NCI-H460 (cell line): Measurements from ENCODE around the gene GPS2. TPM values are rescaled to one million over a fixed set of nuclear protein-coding genes. Genes with fewer than 3 reads are reported as not detected.

Source experiments
- DNase-seq: peaks from one replicate; pipeline ENCODE4 v3.0.0-alpha.2; 2016; ENCODE audit warnings: low read depth; ENCODE audit errors: extremely low read depth
- total RNA-seq: library from RNA; depleted of rRNA; stranded (reverse); fragments of >200 nt; shearing (Covaris generic); gene quantifications from 2 replicates; pipeline ENCODE4 v1.2.3, GENCODE V29; 2014

The GPS2 gene
- total RNA-seq, 1 experiment from 2014 or later: 64.2 TPM

DNA sequence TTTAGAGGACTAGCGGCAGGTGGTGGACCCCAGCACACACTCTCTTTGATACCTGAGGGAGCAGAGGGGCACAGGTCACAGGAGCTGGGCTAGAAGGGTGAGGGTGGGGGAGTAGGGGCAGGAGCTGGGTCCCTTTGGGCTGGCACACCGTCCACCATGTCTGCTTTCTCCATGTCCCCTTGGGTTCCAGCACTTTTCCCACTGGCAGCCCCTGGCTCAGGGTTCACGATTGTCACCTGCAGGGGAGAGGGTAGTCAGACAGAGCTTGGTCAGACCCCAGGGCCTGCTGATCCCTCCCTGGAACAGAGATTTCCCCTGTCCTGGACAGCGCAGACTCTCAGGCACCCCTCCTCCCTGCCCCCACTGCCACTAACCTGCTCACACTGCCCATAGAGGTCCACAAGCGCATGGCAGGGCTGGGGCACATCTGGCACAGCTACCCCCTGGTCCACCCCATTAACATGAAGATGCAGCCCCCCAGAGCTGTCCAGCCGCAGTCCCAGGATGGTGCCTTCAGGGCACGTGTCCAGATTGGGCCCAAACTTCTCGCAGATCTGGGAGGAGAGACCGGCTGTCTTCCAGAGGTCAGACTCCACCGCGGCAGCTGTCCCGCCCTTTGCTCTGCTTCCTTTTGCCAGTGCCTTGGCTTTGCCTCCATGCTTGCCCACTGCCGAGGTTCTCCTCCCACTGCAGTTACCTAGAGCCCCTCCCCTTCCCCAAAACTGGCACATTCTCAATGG lies 3.1 kb upstream of the GPS2 start:
- no peak for DNase-seq

DNA sequence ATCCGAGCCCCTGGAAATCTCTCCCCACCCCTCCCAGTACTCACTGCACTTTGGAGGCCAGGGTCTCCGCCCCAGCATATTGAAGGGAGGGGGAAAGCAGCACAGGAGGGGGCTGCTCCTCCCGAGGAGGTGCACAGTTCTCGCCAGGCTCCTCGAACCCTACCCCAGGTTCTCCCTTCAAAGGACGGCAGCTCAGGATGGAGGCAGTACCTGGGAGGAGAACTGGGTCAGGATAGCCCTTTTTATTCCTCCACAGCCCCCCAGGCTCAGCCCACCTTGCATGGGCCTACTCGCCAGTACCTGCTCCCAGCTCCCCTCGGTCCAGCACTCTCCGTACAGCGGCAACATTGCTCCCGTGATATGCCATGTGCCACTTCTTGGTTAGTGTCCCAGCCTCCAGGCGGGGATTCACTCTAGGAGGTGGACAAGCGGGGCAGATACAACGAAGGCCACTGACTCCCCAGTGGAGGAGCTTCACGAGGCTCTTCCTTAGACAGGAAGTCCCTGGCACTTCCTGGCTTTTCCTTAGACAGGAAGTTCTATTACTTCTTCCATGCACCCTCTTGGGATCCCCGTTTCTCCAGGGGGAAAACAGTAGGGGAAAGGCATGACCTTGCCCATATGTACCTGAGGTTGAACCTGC lies 2.1 kb upstream of the GPS2 start:
- no peak for DNase-seq

GRCh38 chr17:7315570-7316235 lies 543 bp upstream of the GPS2 start:
- DNase-seq: no peak

DNA sequence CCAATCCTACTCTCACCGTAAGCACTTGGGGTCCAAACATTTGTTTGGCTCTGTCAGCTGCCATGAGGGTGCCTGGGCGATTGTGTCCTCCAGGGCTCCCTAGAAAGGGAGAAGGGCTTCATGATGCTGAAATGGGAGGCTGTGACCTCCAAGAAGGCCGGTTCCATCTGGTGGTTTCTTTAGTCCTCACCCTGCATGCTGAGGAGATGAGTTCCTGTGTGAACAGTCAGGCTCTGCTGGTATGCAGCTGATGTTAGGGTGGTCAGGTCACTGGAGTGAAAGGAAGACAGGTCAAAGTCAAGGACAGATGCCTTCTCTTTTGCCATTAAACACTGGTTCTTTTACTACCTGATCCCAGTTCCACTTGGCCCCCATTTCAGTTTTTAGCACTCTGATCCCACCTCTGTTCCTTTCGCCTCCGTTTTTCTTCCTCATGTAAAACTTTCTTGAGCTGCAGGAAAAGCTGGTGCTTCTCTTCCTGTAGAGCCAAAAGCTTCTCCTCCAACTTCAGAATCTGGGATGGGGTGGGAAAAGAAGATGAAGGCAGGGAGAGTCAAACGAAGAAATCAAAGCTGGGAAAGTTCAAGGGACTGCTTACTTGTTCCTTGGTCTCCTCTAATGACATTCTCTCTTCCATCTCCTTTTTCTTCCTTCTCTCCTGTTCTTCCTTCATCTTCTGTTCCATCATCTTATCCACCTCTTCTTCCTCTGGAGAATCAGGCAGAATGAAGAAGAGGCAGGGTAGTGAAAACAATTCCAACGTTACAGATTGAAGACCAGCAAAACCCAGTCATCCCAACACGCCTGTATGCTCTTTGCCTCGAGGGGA lies 1.1 kb downstream of the GPS2 start:
- no peak for DNase-seq

DNA sequence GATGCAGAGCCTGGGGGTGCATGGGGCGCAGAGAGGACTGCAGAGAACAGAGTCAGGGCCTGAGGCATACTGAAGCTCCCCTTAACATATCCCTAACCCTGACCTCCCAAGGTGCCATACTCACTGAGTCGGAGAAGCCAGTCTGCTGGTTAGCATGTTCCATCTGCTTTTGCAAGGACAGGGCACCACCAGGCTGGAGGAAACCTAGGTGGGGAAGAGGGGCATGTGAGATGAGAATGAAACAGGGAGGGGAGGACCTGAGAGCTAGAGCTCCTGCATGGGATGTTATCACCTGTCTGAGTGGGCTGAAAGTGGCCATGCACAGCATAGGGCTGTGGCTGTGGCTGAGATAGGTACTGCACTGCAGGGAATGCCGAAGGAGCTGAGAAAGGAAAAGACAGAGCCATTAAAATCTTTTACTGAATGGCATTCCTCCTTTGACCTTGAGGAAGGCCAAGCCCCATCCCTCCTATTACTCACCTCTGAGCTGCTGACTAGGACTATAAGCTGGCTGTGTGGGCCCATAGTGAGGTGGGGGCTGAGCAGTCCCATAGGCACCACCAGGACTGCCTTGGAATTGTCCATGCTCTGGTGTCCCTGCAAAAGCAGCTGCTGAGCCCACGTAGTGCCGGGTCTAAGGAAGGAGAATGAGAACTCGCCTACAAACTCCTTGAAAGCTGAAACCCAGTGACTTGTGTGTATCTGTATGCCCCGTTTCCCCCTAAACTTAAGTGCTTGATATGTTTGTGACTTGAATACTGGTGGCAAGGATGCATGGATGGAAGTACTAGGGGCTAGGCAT lies 1.9 kb downstream of the GPS2 start:
- no peak for DNase-seq

- DNase-seq: no peak
Measured at GRCh38 chr17:7312432-7313087, 2.6 kb downstream of the GPS2 start.

- no peak for DNase-seq
Measured at GRCh38 chr17:7311110-7311705, 4.0 kb downstream of the GPS2 start.

- no peak for DNase-seq
Measured at GRCh38 chr17:7309628-7310027, 5.5 kb downstream of the GPS2 start.

- DNase-seq: peak; percentile 74
Measured at GRCh38 chr17:7308625-7309433, 6.3 kb downstream of the GPS2 start.

- no peak for DNase-seq
Measured at GRCh38 chr17:7307686-7308624, 7.2 kb downstream of the GPS2 start.

DNA sequence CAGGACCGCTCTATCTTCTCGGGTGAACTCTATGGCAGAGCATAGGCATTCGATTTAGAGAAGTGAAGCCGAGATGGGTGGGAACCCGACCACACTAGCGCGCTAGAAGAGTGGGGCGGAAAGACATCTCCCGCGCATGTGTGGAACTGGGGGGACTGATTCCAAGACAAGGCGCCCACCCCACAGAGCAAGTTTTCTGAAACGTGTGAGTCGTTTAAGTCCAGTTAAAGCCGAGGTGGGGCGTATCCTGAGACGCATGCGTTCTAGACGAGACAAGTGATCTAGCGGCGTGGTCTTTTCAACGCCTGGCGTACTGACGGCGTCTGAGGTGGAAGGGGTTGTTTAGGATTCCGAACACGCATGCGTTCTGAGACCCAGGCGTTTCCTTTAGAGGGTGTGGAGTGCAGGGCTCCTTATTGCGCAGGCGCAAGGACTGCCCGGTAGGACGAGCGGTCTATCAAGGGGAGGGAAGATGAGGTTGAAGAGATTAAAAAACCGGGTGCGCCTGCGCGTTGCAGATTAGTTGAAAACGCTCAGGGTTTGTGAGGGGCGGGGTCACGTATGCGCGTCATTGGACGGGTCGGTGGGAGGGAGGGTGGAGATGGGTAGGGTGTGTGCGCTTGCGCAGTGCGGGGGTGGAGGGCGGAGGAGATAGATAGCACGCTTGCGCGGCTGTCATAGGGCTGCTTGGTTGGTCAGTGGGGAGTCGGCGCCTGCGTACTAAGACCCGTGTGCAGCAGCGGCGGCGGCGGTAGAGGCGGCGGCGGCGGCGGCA lies 8.1 kb downstream of the GPS2 start, which contains the start of gene EIF5A:
Gene EIF5A (plus strand): TSS at position 718 of the 775 bp plus-strand sequence. CDS start 2,008 bp downstream, outside the sequence.
- peak; percentile 100 for DNase-seq

DNA sequence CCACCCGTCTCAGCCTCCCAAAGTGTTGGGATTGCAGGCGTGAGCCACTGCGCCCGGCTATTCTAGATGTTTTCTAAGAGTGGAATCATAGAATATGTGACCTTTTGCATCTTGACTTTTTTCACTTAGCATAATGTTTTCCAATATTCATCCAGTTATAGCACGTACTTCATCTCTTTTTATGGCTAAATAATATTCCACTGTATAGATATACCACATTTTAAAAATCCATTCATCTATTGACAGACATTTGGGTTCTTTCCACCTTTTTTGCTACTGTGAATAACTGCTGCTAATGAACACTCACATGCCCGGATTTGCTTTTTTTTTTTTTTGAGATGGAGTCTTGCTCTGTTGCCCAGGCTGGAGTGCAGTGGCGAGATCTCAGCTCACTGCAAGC lies 11.0 kb downstream of the GPS2 start:
- no peak for DNase-seq

DNA sequence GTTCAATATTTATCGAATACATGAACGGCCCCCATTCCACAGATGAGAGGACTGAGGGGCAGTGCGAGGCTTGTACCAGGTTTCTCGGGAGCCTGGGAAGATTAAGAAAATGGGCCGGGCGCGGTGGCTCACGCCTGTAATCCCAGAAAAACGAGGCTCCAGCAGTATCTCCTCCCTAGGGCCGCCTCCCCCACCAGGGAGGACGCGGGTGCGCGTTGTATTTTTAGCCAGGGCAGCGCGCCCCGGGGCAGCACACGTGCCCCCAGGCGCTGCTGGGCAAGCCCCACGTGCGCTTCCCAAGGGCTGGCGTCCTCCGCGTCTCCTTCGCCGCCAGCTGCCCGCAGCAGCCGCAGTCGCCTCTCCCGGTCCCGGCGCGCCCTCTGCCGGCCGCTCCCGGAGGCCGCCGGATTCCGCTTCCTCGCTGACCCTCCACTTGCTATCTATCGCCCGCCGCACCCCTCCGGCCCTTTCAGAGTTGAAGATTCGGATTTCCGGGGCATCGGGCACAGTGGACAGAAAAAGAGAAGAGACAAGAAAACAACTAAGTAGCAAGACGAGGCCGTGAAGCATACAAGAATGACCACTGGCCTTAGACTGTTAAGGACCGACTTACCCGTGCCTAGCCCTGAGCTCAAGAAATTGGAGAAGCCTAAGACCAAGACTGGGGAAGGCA lies 18.8 kb downstream of the GPS2 start:
- peak; percentile 69 for DNase-seq

DNA sequence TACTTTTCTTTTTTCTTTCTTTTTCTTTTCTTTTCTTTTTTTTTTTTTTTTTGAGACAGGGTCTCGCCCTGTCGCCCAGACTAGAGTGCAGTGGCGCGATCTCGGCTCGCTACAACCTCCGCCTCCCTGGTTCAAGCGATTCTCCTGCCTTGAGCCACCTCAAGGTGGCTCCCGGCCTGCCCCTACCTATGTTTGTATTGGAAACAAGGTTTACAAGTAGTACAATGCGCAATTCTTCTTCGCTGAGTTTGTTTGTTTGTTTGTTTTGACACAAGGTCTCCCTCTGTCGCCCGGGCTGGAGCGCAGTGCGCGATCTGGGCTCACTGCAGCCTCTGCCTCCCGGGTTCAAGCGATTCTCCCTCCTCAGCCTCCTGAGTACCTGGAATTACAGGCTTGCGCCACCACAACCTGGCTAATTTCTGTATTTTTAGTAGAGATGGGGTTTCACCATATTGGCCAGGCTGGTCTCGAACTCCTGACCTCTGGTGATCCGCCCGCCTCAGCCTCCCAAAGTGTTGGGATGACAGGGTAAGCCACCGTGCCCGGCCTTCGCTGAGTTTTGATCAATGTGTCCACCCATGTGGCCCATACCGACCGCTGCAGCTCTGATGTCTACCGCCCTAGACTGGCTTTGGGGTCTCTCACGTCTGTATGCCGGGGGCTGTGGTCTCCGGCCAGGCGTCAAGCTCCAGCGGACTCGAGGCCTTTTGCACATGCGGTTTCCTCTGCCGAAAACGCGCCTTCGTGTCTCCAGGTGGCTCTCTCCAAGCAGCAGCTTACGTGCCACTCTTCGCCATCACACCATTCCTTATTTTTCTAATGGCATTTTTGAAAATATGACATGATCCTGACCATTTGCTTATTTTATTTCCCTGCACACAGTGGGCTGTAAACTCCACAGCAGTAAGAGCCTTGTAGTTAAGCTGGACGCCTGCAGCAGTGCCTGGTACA lies 19.7 kb downstream of the GPS2 start:
- DNase-seq: no peak
